GM12878 (cell line): Measurements from ENCODE around the gene CTNNA1. TPM values are rescaled to one million over a fixed set of nuclear protein-coding genes. Genes with fewer than 3 reads are reported as not detected.

Experiments used
- ATAC-seq: fragments of 200-7000 bp; cut with Tn5 transposase; 3 replicates; pipeline ENCODE4 v1.9.1; 2020; ENCODE audit warnings: mild to moderate bottlenecking, moderate library complexity
- BruUV-seq: library from RNA; stranded (reverse); fragments of 400-500 nt; replicated peaks from 2 replicates; lab custom pipeline; 2021; lab: Mats Ljungman, UMichigan
- CTCF ChIA-PET: fragments of 300-600 bp; sonication (Branson Sonifier 250); formaldehyde crosslinking; extraction: SDS; loops from one replicate; lab custom pipeline; 2021; ENCODE audit warnings: inconsistent platforms; lab: Yijun Ruan, JAX
- POLR2A ChIA-PET: fragments of 350-600 bp; formaldehyde crosslinking; extraction: SDS; loops from one replicate; lab custom pipeline; 2021; ENCODE audit warnings: inconsistent platforms; lab: Charles Lee
- RAD21 ChIA-PET: fragments of 300-600 bp; sonication (Branson Sonifier 250); formaldehyde crosslinking; loops from one replicate; lab custom pipeline; 2023; ENCODE audit warnings: antibody characterized with exemption; ENCODE audit not compliant: unreplicated experiment; lab: Charles Lee
- SMC1A ChIA-PET: fragments of 300-600 bp; sonication (Branson Sonifier 250); formaldehyde crosslinking; loops from one replicate; lab custom pipeline; 2023; ENCODE audit not compliant: unreplicated experiment, uncharacterized antibody; lab: Charles Lee
- DNase-seq: peaks from one replicate; pipeline ENCODE4 v3.0.0-alpha.2; 2011; ENCODE audit warnings: low read depth, low spot score
- FAIRE-seq: peaks from 3 replicates; lab custom pipeline; 2011; peaks lifted over from hg19 to GRCh38; lab: Jason Lieb, UNC
- H2AFZ ChIP-seq: 2 replicates; pipeline ENCODE4 v1.6.0; 2011; ENCODE audit warnings: low read depth, low read length, control low read depth; ENCODE audit not compliant: control insufficient read depth
- H3K27ac ChIP-seq: 2 replicates; pipeline ENCODE4 v1.5.1; 2011; ENCODE audit warnings: control low read depth; ENCODE audit not compliant: control insufficient read depth, insufficient read depth
- H3K27me3 ChIP-seq, 2 experiments: replicated peaks in 1 of 2; 2 replicates each; pipeline versions ENCODE4 v1.6.0 to v1.6.1; 2011; ENCODE audit warnings: low read length in 1 of 2; ENCODE audit not compliant: control insufficient read depth in 2 of 2, insufficient read depth in 2 of 2
- H3K36me3 ChIP-seq, 2 experiments: 2 replicates each; pipeline ENCODE4 v1.5.1; 2011; ENCODE audit warnings: low read length in 1 of 2; ENCODE audit not compliant: control insufficient read depth in 2 of 2, insufficient read depth in 2 of 2
- H3K4me1 ChIP-seq: 2 replicates; pipeline ENCODE4 v1.6.1; 2011; ENCODE audit warnings: mild to moderate bottlenecking, low read length, moderate library complexity, mixed read lengths; ENCODE audit not compliant: control insufficient read depth, insufficient read depth
- H3K4me2 ChIP-seq: 2 replicates; pipeline ENCODE4 v1.6.0; 2011; ENCODE audit warnings: control low read depth; ENCODE audit not compliant: control insufficient read depth, insufficient read depth
- H3K4me3 ChIP-seq: fragments of 200-600 bp; sonication (generic); 2 replicates; pipeline ENCODE4 v1.5.1; 2016
- H3K79me2 ChIP-seq: 2 replicates; pipeline ENCODE4 v1.6.0; 2011; ENCODE audit warnings: low read length; ENCODE audit not compliant: control insufficient read depth, insufficient read depth
- H3K9ac ChIP-seq: 2 replicates; pipeline ENCODE4 v1.8.0; 2011; ENCODE audit warnings: low read length, control low read depth, mixed read lengths; ENCODE audit not compliant: control insufficient read depth, insufficient read depth
- H3K9me3 ChIP-seq: replicated peaks from 3 replicates; pipeline ENCODE4 v1.5.1; 2011; ENCODE audit warnings: mild to moderate bottlenecking, low read length; ENCODE audit not compliant: control insufficient read depth, insufficient read depth
- H4K20me1 ChIP-seq: 2 replicates; pipeline ENCODE4 v1.6.0; 2011; ENCODE audit not compliant: control insufficient read depth, insufficient read depth
- BHLHE40 ChIP-seq, 2 experiments: fragments of 450-650 bp in 1 of 2; IDR thresholded peaks; 2 replicates each; pipeline ENCODE4 v1.6.1; 2011 to 2017; ENCODE audit warnings: low read depth in 2 of 2, borderline replicate concordance in 1 of 2, improper control_type of control experiment in 1 of 2, low read length in 1 of 2, mild to moderate bottlenecking in 1 of 2
- CBX5 ChIP-seq: sonication (generic); IDR thresholded peaks from 2 replicates; pipeline ENCODE4 v1.6.1; 2016; ENCODE audit warnings: low read depth, moderate library complexity, mild to moderate bottlenecking, inconsistent platforms
- ELK1 ChIP-seq: IDR thresholded peaks from 2 replicates; pipeline ENCODE4 v1.6.1; 2012; ENCODE audit warnings: low read depth, low read length, improper control_type of control experiment
- MTA3 ChIP-seq: IDR thresholded peaks from 2 replicates; pipeline ENCODE4 v1.6.1; 2012; ENCODE audit warnings: low read length, inconsistent platforms, borderline replicate concordance
- ZNF217 ChIP-seq: fragments of 450-650 bp; IDR thresholded peaks from 2 replicates; pipeline ENCODE4 v1.6.1; 2017; ENCODE audit warnings: antibody characterized with exemption, mild to moderate bottlenecking
- WGBS: methylation state at CpG from one replicate; pipeline ENCODE4 v1.1.6; 2016; ENCODE audit warnings: low lambda C conversion rate; ENCODE audit not compliant: insufficient replicate concordance, insufficient coverage; ENCODE audit errors: missing lambda C conversion rate; 5-methylcytosine and 5-hydroxymethylcytosine counted together
- in situ Hi-C: fragments of 300-500 bp; cut with MboI; formaldehyde crosslinking; loops from 9 replicates; pipeline ENCODE4 v1.14.3; 2018; ENCODE audit warnings: mixed read lengths
- intact Hi-C: fragments of 100-400 bp; cut with micrococcal nuclease; formaldehyde crosslinking; loops from one replicate; pipeline ENCODE4 v1.14.2; 2022; ENCODE audit not compliant: unreplicated experiment
- polyA plus RNA-seq, 11 experiments: library from polyadenylated mRNA; depleted of rRNA in 4 of 11; unstranded in 6 of 11; stranded (reverse) in 5 of 11; fragments of >200 nt; fragmentation: Nextera tagmentation in 4 of 11; fragmentation: Illumina TruSeq in 1 of 11; extraction: Ambion mirVana in 4 of 11; extraction: Trizol in 1 of 11; gene quantifications; 1 replicate in 1 of 11; 2 replicates in 10 of 11; pipeline versions ENCODE4 v1.2.1 to v1.2.3, GENCODE V29; 2011 to 2016; ENCODE audit warnings: inconsistent platforms in 2 of 11, missing spikeins in 2 of 11, low read depth in 1 of 11
- total RNA-seq, 4 experiments: library from RNA; depleted of rRNA in 3 of 4; stranded (reverse); fragments of >200 nt in 3 of 4; fragmentation: Illumina TruSeq in 1 of 4; extraction: Trizol in 1 of 4; gene quantifications; 2 replicates each; pipeline versions ENCODE4 v1.2.1 to v1.2.3, GENCODE V29; 2013 to 2021
- TF ChIP-seq, protein P1 (sequence below): fragments of 450-650 bp; IDR thresholded peaks from 2 replicates; pipeline ENCODE4 v1.6.1; 2017; ENCODE audit warnings: mild to moderate bottlenecking, moderate library complexity
- TF ChIP-seq, protein P2 (sequence below): fragments of 450-650 bp; IDR thresholded peaks from 2 replicates; pipeline ENCODE4 v1.6.1; 2016; ENCODE audit warnings: mild to moderate bottlenecking
- TF ChIP-seq, protein P3 (sequence below): IDR thresholded peaks from 2 replicates; pipeline ENCODE4 v1.6.1; 2012; ENCODE audit warnings: improper control_type of control experiment, low read depth, low read length; ENCODE audit not compliant: insufficient replicate concordance

Gene CTNNA1
- total and polyA plus RNA-seq, 10 of the 15 experiments (the other 5 are each of a cell fraction or from before 2014, with no cell fraction given): 32.6 to 104 (median 57.7) TPM

GRCh38 chr5:138874771-138875551 lies 121.7 kb downstream of the CTNNA1 start, which contains the start of gene LRRTM2:
LRRTM2 (minus strand) TSS chr5:138875335; CDS start chr5:138874911, 424 bp downstream.
- Histone ChIP-seq H3K27ac (no peak within 1 kb of the TSS), H4K20me1 (no peaks in the 10 kb centered on the region), H3K9ac (no peak within 1 kb of the TSS), H3K4me2 (no peak within 1 kb of the TSS), H3K36me3 (no peaks in the 10 kb centered on the region), H3K27me3 (no peaks in the 10 kb centered on the region), H3K9me3 (no peaks in the 10 kb centered on the region), H3K4me3 (no peak within 1 kb of the TSS), H2AFZ (no peak within 1 kb of the TSS), H3K4me1 (no peaks in the 10 kb centered on the region), H3K79me2 (no peaks in the 10 kb centered on the region; the same call in 1 of the 2 replicates)
- FAIRE-seq (no peak), DNase-seq (no peak), ATAC-seq (no peak)
- RAD21 ChIA-PET: no interaction called here
- intact Hi-C loops (no loop called here), in situ Hi-C loops (no loop called here)
- 91% methylated on average over 18 of the region's 18 CpGs for WGBS
- SMC1A ChIA-PET: interaction anchor here (0.9 to 1.2 kb wide), 2 partner anchors 29 to 40 kb away, joined by 3 read pairs; no protein-coding TSS in a partner anchor
- POLR2A ChIA-PET: no interaction called here
- CTCF ChIA-PET: interaction anchor here (0.8 kb wide), 1 partner anchor 86 kb away, joined by 3 read pairs; no protein-coding TSS in a partner anchor
- no TSS peak for BruUV-seq
- TF ChIP-seq BHLHE40 (IDR thresholded peaks at IDR 0.05; ENCODE audit: borderline replicate concordance in 1 of 2, low read depth in 2 of 2, low read length in 1 of 2): no peak
- no peak for TF ChIP-seq ELK1
- TF ChIP-seq ZNF217: no peak
- no peak for TF ChIP-seq MTA3
- TF ChIP-seq, protein P1, sequence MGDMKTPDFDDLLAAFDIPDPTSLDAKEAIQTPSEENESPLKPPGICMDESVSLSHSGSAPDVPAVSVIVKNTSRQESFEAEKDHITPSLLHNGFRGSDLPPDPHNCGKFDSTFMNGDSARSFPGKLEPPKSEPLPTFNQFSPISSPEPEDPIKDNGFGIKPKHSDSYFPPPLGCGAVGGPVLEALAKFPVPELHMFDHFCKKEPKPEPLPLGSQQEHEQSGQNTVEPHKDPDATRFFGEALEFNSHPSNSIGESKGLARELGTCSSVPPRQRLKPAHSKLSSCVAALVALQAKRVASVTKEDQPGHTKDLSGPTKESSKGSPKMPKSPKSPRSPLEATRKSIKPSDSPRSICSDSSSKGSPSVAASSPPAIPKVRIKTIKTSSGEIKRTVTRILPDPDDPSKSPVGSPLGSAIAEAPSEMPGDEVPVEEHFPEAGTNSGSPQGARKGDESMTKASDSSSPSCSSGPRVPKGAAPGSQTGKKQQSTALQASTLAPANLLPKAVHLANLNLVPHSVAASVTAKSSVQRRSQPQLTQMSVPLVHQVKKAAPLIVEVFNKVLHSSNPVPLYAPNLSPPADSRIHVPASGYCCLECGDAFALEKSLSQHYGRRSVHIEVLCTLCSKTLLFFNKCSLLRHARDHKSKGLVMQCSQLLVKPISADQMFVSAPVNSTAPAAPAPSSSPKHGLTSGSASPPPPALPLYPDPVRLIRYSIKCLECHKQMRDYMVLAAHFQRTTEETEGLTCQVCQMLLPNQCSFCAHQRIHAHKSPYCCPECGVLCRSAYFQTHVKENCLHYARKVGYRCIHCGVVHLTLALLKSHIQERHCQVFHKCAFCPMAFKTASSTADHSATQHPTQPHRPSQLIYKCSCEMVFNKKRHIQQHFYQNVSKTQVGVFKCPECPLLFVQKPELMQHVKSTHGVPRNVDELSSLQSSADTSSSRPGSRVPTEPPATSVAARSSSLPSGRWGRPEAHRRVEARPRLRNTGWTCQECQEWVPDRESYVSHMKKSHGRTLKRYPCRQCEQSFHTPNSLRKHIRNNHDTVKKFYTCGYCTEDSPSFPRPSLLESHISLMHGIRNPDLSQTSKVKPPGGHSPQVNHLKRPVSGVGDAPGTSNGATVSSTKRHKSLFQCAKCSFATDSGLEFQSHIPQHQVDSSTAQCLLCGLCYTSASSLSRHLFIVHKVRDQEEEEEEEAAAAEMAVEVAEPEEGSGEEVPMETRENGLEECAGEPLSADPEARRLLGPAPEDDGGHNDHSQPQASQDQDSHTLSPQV: no peak
- TF ChIP-seq, protein P2, sequence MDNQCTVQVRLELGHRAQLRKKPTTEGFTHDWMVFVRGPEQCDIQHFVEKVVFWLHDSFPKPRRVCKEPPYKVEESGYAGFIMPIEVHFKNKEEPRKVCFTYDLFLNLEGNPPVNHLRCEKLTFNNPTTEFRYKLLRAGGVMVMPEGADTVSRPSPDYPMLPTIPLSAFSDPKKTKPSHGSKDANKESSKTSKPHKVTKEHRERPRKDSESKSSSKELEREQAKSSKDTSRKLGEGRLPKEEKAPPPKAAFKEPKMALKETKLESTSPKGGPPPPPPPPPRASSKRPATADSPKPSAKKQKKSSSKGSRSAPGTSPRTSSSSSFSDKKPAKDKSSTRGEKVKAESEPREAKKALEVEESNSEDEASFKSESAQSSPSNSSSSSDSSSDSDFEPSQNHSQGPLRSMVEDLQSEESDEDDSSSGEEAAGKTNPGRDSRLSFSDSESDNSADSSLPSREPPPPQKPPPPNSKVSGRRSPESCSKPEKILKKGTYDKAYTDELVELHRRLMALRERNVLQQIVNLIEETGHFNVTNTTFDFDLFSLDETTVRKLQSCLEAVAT: no peak
- no peak for TF ChIP-seq CBX5
- TF ChIP-seq, protein P3, sequence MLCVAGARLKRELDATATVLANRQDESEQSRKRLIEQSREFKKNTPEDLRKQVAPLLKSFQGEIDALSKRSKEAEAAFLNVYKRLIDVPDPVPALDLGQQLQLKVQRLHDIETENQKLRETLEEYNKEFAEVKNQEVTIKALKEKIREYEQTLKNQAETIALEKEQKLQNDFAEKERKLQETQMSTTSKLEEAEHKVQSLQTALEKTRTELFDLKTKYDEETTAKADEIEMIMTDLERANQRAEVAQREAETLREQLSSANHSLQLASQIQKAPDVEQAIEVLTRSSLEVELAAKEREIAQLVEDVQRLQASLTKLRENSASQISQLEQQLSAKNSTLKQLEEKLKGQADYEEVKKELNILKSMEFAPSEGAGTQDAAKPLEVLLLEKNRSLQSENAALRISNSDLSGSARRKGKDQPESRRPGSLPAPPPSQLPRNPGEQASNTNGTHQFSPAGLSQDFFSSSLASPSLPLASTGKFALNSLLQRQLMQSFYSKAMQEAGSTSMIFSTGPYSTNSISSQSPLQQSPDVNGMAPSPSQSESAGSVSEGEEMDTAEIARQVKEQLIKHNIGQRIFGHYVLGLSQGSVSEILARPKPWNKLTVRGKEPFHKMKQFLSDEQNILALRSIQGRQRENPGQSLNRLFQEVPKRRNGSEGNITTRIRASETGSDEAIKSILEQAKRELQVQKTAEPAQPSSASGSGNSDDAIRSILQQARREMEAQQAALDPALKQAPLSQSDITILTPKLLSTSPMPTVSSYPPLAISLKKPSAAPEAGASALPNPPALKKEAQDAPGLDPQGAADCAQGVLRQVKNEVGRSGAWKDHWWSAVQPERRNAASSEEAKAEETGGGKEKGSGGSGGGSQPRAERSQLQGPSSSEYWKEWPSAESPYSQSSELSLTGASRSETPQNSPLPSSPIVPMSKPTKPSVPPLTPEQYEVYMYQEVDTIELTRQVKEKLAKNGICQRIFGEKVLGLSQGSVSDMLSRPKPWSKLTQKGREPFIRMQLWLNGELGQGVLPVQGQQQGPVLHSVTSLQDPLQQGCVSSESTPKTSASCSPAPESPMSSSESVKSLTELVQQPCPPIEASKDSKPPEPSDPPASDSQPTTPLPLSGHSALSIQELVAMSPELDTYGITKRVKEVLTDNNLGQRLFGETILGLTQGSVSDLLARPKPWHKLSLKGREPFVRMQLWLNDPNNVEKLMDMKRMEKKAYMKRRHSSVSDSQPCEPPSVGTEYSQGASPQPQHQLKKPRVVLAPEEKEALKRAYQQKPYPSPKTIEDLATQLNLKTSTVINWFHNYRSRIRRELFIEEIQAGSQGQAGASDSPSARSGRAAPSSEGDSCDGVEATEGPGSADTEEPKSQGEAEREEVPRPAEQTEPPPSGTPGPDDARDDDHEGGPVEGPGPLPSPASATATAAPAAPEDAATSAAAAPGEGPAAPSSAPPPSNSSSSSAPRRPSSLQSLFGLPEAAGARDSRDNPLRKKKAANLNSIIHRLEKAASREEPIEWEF: no peak
